ENCODE measurements around the gene NHLRC1.

NHLRC1 gene

GRCh38 chr6:18081025-18081668 is 41.3 kb downstream of the NHLRC1 start:
- no peak for DNase-seq (ENCODE audit: low spot score)

GRCh38 chr6:18080544-18080943 is 41.9 kb downstream of the NHLRC1 start:
- DNase-seq (ENCODE audit: low spot score) = no peak

DNA sequence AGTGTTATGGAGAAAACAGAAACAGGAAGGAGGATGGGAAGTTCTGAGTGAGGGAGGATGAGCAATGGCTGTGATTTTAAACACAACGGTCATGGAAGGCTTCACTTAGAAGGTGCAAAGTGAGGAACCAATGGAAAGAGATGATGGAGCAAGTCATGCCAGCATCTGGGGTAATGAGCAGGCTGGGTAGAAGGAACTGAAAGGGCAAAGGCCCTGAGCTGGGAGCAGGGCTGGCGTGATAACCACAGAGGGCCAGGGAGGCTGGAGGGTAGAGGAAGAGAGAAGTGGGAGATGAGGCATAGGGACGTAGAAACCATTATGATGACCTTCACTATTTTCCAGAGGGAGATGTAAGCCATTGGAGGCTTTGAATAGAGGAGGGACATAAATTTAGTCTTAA is 43.6 kb downstream of the NHLRC1 start:
- no peak for DNase-seq (ENCODE audit: low spot score)

DNA sequence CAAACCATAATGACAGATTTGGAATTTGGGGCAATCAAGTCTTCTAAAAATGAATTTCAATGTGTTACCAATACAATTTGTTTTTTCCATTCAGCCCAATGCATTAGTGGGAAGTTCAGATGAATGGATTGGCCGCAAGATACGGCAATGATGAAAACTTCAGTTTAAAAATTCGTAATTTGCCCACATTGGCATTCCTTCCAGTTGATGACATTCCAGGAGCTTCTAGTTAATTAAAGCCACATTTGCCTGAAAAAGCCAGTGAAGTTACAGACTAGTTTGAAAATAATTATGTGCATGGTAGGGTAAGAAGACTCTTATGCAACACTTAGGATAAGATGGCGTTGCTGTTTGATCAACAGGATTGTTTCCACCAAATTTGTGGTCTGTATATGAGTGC is 46.2 kb downstream of the NHLRC1 start:
- no peak for DNase-seq (ENCODE audit: low spot score)

DNA sequence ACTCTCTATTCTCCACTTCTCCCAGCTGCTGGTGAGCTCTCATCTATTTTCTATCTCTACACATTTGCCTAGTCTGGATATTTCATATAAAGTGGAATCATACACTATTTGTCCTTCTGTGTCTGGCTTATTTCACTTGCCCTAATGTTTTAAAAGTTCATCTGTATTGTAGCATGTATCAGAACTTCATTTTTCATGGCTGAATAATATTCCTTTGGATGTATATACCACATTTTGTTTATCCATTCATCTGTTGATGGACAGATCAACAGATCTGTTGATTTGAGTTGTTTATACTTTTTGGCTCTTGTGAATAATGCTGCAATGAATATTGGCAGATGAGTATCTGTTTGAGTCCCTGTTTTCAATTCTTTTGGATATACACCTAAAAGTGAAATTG is 49.6 kb downstream of the NHLRC1 start:
- DNase-seq (ENCODE audit: low spot score) = no peak

DNA sequence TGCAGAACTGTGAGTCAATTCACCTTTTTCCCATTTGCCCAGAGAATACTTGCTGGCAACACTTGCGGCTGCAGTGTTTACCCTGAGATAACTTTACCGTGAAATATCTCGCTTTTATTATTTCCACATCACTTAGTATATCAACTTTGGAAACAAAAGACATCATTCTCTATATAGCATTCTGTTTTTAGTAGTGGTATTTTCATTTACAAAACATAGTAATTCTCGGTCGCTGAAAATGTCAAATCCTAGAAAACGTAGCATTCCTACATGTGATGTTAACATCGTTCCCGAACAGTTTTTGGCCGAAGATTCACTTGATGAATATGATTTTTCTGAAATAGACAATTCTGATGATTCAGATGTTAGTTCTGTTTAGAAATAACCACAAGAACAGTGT is 52.0 kb downstream of the NHLRC1 start:
- DNase-seq (ENCODE audit: low spot score) = no peak

All from LoVo (cell line).